HG03159 (cell line): Measurements from ENCODE around the gene DYSF.

Experiments
- ATAC-seq: cut with Tn5 transposase; IDR thresholded peaks from one replicate; pipeline ENCODE4 v1.9.1; 2021; ENCODE audit warnings: mild to moderate bottlenecking, moderate library complexity; ENCODE audit not compliant: unreplicated experiment

The DYSF gene

DNA sequence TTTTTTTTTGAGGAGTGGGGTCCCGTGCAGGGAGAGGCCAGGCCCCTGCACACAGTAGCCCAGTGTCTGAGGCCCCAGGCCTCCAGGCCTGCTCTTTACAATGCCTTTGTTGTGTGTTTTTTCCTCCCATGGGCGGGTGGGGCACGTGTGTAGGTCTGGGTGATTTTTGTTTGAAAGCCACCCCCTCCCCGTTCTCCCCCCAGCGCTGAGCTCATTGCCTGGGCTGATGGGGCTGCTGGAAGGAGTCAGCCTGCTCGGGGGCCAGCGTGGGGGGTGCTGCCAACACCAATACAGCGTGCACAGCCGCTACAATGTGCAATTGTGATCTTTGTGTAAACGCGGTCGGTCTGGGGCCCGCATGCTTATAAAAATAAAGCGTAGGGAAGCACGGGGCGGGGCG, 142.7 kb downstream of the DYSF start:
- ATAC-seq: no peak

DNA sequence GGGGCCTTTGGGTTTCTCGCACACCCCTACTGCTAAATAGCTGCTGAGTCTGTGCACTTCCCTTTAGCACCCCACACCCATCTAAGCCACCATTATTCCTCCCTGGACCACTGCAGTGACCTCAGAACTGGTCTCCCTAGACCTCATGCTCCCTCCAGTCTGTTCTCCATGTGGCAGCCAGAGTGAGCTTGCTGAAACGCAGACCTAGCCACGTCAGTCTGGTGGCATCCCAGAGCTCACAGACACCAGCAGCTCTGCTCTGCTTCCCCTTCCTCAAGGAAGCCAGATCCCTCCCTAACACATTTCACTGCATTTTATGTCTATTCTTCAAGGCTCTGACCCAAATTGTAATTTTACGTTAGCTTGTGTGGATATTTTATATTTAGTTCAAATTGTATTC, 144.4 kb downstream of the DYSF start:
- no peak for ATAC-seq

DNA sequence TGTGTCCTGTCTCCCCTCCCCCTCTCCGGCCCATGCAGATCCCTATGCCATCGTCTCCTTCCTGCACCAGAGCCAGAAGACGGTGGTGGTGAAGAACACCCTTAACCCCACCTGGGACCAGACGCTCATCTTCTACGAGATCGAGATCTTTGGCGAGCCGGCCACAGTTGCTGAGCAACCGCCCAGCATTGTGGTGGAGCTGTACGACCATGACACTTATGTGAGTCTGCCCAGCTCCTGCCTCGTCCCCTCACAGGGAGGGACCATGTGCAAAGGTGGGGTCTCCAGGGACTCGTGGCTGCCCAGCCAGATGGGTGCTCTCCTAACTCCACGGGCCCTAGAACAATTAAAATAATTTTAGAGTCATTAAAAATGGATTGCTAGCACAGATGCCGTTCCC, 145.2 kb downstream of the DYSF start:
- ATAC-seq: no peak

DNA sequence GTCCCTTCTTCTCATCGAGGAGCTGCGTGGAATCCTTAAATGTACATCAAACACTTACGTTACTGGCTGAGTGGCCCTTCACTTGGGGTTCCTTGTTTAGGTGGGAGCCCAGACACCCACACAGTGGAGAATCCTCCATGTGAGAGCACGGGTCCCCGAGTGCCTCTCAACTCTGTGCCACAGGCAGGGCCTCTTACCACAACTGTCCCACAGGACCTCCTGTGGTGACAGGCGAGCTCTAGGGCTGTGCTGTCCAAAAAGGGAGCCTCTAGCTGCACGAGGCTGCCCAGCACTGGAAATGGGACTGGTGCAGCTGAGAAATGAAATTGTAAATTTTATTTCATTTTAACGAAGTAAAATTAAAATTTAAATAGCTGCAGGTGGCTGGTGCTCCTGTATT, 145.7 kb downstream of the DYSF start:
- no peak for ATAC-seq

DNA sequence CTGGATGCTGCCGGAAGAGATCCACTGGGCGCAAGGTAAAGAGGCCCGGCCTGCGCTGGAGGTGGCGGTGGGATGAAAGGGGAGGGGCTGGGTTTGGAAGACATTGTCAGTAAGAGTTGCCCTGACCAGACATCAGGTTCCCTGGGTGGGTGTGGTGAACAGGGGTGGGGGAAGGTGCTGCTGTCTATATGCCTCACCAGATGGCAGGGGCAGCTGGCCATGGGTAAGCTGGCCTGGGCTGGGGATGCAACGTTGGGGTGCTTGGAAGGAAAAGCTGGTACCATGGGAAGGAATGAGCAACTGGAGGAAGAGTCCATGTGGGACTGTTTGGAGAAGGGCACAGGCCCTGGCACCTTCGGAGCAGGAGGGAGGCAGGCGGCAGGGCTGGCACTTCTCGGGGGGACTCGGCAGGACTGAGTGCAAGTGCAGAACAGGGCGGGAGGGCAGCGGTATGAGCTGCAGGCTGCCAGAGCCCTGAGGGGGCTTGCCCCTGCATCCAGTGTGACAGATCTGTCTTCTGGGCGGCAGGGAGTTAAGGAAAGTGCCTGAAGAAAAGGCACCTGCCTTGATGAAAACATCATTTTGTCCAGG, 146.4 kb downstream of the DYSF start:
- ATAC-seq: no peak

DNA sequence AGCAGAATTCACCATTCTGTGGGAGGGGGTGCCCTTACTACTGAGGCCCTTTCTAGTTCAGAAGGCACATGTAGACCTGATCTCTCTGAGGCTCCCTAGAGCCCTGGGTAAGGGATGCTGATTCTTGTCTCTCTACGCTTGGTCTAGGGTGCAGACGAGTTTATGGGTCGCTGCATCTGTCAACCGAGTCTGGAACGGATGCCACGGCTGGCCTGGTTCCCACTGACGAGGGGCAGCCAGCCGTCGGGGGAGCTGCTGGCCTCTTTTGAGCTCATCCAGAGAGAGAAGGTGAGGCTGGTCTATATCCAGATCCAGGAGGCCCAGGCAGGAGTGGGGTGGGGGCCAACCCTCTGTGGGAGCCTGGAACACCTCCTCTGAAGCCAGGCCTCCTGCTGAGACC, 147.2 kb downstream of the DYSF start:
- ATAC-seq: no peak

DNA sequence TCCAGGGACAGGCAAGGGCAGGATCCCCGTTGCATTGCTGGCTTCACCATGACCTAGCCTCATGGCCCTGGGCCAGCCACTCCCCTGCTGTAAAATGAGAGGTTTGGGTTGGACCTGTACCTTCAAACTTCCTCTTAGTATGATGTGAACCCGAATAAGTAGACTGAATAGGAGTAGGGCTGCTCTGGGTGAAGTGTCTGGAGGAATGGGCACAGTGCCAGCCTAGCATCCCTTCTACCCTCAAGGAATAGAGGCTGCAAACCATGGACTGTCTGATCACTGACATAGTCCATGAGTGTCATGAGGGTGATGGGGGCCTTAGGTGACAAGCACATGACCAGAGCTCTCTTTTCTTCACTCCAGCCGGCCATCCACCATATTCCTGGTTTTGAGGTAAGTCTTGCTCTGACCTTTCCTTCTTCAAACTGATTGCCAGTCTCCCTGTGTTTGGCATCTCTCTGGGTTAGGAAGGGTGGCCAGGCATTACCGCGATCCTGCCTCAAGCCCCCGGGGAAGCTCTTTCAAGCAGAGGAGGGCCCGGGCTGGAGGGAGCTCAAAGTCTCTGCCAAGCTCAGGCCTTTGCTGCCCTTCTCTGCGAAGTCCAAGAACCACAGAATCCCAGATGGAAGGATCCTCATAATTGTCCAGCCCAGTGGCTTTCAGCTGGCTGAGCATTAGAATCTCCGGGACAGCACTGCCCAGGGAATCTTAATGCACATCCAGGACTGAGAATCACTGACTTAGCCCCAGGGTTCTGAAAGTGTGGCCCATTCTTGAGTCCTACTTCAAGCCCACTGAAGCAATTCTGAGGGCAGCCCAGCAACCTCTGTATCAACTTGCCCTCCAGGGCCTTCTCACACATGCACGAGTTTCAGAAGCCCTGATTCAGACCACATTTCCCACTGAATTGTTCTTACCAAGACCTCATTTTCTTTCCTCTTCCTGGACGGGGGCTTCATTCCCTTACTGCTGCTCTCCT, 148.1 kb downstream of the DYSF start:
- no peak for ATAC-seq

DNA sequence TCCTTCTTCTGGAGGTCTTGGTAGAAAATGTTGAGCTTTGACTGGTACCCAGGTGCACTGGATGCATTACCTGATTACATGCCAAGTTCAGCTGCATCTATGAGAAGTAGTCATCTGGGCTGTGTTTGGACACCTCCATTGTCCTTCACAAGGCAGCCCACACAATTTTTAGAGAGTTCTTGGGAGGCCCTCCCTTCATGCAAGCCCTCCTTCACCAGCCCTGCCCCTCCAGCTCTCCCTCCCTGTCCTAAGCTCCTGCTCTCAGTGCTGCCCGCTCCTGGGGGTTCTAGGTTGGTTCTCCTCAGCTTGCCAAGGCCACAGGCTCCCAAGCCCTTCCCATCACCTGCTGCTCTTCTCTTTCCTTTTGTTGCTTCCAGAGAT, 148.7 kb downstream of the DYSF start:
- ATAC-seq: no peak

DNA sequence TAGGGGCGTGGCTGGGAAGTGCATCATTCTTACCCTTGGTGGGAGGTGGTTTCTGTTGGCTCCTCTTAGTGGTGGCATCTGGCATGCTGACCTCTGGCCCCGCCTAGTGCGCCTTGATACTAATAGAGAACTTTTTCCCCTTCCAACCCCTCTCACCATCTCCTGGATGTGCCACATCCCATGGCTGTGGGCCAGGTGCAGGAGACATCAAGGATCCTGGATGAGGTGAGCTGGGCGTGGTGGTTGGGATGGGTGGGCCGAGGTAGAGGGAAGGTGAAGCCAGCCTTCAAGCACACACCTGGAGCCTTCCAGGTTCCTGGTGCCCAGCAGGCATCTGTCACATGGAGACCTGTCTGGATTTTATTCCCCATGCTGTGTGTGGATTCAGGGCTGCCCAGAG, 149.2 kb downstream of the DYSF start:
- no peak for ATAC-seq

DNA sequence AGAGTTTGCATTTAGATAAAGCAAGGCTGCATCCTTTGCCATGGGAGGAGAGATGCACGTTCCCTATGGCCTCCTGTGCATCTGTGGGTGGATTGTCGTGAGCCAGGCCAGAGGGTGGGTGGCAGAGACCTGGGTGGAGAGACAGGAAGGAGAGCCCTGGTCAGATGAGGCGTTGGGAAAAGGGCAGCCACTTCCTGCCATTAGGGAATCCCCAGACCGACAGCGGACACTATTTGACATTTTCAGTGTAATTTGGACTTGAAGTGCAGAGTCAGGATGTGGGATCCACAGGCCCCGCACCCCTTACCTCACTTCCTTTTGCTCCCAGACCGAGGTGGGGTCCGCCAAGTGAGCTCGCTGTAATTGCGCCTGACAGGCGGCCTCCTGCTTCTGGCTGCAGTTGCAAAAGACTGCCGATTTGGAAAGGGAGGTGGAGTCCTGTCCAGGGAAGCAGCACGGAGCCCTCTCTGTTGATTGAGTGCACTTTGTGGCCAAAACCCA, 150.0 kb downstream of the DYSF start:
- ATAC-seq: no peak

DNA sequence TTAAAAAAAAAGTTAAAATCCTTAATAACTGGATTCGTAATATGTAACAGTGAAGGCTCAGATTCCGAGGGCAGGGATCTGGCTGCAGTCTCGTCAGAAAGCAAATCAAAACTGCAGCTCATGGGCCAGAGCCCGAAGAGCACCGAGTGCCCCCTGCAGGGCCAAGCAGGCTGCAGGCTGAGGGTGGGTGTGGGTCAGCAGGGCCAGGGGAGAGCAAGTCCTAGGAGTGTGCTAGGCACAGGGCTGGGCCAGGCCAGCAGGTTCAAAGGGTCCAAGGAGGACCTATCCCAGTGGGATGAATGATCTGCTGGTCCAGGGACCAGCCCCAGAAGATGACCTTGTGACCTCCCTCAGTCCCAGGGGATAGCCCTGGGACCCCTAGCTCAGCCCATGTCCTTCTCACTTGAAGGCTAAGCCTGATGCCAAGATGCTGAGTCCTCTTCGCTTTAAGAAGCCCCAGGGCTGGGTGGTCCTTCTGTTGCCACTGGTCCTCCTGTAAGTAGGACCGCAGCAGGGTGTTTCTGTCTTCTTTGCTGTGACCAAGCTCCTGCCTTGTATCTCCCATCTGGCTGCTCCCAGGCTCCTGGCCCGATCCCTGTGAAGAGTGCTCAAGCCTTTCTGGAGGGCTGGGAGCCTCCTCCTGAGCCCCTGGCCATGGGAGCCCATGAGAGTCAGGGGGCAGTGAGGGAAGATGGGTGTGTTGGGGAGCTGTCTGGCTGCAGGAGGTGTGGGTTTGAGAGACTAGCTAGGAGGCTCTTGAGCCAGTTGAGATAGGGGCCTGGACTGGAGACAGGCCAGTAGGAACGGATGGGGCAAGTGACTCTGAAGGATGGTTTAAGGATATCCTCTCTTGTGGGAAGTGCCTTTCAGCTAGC, 150.7 kb downstream of the DYSF start:
- ATAC-seq: no peak

DNA sequence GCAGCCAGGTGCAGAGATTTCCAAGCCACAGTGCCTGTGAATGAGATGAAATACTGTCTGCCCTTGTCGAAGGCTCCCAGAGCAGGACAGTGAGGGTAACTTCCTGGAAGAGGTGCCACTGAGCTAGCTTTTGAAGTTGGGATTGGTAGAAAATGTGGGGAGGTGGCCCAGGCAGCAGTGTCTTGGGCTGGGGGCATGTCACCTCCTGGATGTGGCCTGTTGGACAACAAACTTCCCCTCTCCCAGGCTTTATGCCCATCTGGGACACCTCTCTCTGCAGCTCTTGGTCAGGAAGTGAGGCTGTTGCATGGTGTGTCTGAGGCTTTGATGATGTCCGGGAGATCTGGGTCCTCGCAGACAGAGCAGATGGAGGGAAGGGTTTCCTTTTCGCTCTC, 151.4 kb downstream of the DYSF start:
- no peak for ATAC-seq

DNA sequence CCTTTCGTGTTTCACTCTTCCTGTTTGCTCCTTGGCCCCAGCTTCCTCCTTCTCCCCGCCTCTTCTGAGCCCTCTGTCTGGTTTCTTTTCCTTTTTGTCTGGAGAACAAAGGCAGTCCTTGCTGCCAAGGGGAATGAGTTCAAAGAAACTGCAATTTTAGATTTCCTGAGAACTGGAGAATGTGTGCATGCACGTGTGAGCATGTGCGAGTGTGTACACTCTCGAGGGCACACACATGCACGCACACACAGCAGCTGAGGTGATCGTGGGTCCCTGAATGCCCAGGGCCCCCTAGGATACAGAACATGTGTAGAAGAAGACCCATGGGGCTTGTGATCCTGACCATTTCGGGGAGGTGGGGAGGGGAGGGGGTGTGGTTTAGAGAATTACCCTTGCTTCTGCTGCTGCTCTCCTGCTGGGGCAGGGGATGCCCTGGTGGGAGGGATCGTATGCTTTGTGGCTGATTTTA, 151.8 kb downstream of the DYSF start:
- no peak for ATAC-seq

DNA sequence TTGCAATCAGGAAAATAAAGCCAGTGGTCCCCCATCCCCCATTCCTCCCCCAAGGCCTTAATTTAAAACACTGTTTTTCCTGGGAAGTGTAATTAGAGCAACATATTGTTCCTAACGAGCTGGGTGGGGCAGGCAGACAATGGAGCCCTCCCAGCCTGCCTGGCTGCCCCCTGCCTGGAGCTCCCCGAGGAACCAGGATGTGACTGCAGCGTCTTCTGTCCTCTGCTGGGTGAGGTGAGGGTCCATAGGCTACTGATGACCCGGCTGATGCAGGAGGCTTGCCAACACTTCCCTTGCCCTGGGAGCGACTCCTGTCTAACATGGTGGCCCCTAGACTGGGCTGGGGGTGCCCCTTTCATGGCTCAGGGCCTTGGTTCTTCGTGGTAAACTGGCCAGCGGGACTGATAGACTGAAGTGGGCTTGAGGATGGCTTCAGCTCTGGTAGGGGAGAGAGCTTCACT, 152.4 kb downstream of the DYSF start:
- no peak for ATAC-seq

DNA sequence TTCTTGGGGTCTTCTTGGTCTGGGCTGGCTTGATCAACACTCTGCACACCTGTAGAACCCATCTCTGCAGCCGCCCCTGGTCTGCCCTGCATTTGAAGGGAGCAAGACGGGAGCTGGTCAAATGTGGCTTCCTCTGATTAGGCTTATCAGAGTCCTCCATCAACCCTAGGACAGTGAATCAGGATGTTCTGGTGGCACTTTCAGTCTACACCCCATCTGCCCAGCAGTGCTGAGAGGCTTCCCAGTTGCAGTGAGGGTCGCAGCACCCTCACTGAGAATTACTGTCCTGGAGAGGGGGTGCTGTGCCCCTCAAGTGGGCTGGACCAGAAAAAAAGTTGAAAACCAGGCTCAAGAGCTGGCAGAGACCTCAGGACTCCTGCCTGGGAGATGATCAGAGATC, 152.9 kb downstream of the DYSF start:
- ATAC-seq: no peak

DNA sequence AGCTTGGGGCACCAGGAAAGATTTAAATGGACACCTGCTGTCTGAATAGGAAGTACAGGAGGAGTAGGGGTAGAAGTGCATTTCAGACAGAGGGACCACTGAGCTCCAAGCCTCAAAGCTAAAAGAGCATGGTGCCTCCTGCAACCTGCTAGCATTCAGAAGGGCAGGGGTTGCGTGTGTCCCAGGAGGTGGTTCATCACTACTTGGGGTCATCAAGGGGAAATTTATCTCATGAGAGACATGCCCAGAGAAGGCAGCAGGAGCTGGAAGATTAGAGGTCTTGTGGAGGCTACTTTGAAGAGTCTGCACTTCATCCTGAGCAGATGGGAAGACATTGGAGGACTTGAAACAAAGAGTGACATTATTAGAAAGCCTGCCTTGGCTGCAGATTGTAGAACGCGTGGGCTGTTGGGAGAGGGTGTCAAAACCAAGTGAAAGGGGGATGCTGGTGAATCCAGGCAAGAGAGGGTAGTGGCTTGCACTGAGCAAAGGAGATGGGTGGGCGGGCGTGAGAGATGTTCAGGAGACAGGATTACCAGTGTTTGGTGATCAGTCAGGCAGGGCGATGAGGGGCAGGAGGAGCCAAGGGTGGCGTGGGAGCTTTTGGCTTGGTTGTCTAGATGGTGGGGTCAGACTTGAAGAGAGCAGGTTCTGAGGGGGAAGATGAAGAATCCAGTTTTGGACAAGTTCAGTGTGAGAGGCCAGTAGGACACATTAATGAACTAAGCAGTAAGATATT, 154.0 kb downstream of the DYSF start:
- ATAC-seq: no peak

DNA sequence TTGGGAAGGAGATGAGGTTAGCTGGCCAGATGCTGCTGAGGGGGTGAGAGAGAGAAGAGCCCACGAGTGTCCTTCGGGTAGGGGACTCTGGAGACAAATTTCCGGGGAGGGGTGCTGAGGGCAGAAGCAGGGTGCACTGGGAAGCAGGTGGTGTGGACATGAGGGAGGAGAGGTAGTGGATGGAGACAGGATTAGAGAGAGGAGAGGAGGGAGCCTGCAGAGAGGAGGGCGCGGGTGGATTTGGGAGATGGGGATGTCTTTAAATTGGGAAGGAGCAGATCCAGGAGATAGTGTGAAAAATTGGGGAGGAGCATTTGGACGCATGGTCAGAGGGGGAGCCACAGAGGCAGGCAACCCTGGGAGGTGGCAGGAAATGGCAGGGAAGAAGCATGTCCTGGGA, 154.7 kb downstream of the DYSF start:
- ATAC-seq: no peak

DNA sequence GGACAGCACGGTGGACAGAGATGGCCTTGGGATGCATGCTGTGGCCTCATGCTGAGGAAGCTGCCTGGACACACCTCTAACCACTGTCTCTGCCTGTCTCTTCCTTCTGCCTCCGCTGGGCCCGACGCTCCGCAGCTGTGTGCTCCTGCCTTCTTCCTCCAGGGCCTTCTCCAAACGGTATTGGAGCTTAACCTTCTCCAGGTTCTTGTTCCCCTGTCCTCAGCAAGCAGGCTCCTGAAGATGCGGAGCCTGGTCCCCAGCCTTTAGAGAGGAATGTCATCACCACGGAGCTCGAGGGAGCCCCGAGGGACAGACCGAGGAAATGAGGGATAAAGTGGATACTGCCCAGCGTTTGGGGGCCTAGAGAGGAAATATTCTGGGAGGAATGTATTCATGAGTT, 155.1 kb downstream of the DYSF start:
- no peak for ATAC-seq

DNA sequence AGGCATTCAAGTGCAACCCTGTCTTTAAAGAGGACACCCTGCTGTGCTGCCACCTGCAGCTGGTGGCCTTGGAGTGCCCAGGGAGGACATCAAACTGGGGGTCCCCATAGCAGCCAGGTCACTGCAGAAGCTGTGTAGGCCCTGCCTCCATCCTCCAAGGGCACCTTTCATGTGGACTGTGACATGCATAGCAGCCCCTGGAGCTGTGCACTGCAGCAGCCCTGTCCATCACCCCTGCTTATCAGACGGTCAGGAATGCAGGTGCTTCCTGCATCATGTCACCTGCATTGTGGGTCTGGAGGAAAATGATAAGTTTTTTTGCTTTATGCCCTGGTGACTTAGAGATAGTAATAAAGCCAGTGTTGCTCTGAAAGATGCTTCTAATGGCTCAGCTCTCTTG, 155.7 kb downstream of the DYSF start:
- ATAC-seq: no peak

DNA sequence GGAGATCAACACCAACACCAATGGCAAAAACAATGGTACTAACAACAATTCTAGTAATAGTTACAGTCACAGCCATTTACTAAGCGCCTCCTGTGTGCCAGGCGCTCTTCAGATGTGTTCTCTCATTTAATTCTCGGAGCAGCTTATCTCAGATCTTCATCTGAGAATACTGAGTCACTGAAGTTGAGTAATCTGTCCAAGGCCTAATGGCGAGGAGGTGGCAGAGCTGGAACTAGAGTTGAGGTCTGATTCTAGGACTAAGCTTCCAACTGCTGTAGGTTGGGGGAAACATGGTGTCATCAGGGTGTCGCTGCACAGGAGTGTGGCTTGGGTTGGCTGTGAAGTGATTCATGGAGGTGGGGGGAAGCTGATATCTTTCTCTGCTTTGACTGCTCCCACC, 156.1 kb downstream of the DYSF start:
- ATAC-seq: no peak
